ENCODE data around the gene SRGAP1. TPM values are rescaled to one million over a fixed set of nuclear protein-coding genes. Genes with fewer than 3 reads are reported as not detected.

The SRGAP1 gene
- total RNA-seq, 1 donor from 2014 or later = 49.3 TPM

DNA sequence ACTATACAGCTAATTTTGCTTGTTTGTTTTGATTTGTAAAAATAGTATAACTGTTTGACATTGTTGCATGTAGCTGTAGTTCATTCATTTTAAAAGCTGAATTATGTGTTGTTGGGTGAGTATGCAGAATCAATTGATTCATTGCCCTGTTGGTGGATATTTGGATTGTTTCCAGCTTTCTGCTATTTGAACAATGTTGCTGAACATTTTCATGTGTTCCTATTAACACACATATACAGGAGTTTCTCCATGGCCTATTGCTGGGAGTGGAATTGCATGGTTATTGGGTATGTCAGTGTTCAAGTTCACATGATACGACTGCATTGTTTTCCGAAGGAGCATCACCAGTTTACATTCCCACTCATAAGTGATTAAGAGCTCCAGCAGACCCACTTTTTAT, 75.3 kb downstream of the SRGAP1 start:
- Mint-ChIP-seq H3K4me3 (ENCODE audit: unreplicated experiment) (no peak overlapping the region), H3K27ac (ENCODE audit: unreplicated experiment) (no peak overlapping the region), H3K36me3 (ENCODE audit: low read depth, unreplicated experiment) (no peaks in the 10 kb centered on the region), H3K9me3 (ENCODE audit: unreplicated experiment) (no peaks in the 10 kb centered on the region), H3K27me3 (ENCODE audit: unreplicated experiment) (peaks cover 2% of the 10 kb centered on the region), H3K4me1 (ENCODE audit: unreplicated experiment) (peaks cover 32% of the 10 kb centered on the region)
- no peak for DNase-seq (ENCODE audit: low spot score)
- TF ChIP-seq, protein P1, sequence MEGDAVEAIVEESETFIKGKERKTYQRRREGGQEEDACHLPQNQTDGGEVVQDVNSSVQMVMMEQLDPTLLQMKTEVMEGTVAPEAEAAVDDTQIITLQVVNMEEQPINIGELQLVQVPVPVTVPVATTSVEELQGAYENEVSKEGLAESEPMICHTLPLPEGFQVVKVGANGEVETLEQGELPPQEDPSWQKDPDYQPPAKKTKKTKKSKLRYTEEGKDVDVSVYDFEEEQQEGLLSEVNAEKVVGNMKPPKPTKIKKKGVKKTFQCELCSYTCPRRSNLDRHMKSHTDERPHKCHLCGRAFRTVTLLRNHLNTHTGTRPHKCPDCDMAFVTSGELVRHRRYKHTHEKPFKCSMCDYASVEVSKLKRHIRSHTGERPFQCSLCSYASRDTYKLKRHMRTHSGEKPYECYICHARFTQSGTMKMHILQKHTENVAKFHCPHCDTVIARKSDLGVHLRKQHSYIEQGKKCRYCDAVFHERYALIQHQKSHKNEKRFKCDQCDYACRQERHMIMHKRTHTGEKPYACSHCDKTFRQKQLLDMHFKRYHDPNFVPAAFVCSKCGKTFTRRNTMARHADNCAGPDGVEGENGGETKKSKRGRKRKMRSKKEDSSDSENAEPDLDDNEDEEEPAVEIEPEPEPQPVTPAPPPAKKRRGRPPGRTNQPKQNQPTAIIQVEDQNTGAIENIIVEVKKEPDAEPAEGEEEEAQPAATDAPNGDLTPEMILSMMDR (IDR thresholded peaks at IDR 0.05; ENCODE audit: unreplicated experiment) = no peak

DNA sequence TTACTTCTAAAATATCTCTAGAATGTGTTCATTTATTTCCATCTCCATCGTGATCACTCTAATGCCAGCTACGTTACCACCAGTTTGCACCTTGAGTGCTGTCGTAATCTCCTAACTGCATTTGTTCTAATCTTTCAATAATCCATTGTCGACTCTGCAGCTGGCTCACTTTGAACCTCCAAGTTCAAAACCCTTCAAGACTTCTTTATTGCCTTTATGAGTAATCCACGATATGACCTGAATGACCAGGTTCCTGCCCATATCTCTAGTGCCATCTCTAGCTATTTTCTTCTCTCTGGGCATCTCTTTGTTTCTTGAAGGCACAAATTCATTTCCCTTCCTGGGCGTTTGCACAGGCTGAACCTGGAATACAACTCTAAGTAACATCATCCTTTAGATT, 76.7 kb downstream of the SRGAP1 start:
- H3K27ac Mint-ChIP-seq (ENCODE audit: unreplicated experiment) = no peak overlapping the region
- H3K9me3 Mint-ChIP-seq (ENCODE audit: unreplicated experiment) = no peaks in the 10 kb centered on the region
- no peak overlapping the region for H3K4me3 Mint-ChIP-seq (ENCODE audit: unreplicated experiment)
- no peak for DNase-seq (ENCODE audit: low spot score)
- no peaks in the 10 kb centered on the region for H3K36me3 Mint-ChIP-seq (ENCODE audit: low read depth, unreplicated experiment)
- peaks cover 22% of the 10 kb centered on the region for H3K4me1 Mint-ChIP-seq (ENCODE audit: unreplicated experiment)
- peaks cover 2% of the 10 kb centered on the region for H3K27me3 Mint-ChIP-seq (ENCODE audit: unreplicated experiment)
- TF ChIP-seq, protein P1 (IDR thresholded peaks at IDR 0.05; ENCODE audit: unreplicated experiment) = no peak

DNA sequence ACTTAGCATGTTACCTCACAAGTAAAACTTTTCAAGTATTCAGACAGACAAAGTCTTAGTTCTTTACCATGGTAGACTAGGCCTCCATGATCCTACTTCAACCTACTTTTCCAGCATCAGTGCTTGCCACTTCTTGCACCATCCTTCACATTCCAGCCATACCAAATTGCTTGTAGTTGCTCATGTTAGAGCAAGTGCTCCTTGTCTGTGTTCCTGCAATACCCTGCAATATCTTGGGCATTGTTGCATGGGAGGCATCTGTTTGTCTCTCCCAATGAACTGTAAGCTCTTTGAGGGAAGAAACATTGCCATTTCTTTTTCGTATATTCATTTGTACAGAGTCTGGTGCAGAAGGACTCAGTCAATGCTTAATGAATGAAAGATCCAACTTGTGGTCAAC, 78.0 kb downstream of the SRGAP1 start:
- no peak overlapping the region for H3K27ac Mint-ChIP-seq (ENCODE audit: unreplicated experiment)
- H3K36me3 Mint-ChIP-seq (ENCODE audit: low read depth, unreplicated experiment) = peaks cover 7% of the 10 kb centered on the region

DNA sequence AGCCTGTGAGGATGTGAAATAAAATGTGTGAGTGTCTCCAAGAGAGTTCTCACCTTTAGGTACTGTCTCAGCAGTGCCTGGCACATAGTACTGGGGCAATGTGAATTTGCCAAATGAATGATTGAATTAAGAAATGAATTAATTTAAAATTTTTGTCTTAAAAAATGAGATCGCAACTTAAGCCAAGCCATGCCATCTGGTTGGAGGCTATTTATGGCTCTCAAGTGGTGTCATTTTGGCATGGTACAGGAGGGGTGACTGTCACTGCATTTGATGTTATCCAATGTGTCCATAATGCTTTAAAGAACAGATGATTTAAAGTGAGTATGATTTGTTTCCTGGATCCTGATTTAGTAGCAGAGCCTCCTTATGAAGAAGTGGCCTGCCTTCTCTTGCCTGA, 80.3 kb downstream of the SRGAP1 start:
- no peak for DNase-seq (ENCODE audit: low spot score)
- Mint-ChIP-seq H3K27me3 (ENCODE audit: unreplicated experiment) (peaks cover 2% of the 10 kb centered on the region), H3K27ac (ENCODE audit: unreplicated experiment) (no peak overlapping the region), H3K4me1 (ENCODE audit: unreplicated experiment) (peaks cover 11% of the 10 kb centered on the region), H3K9me3 (ENCODE audit: unreplicated experiment) (no peaks in the 10 kb centered on the region), H3K4me3 (ENCODE audit: unreplicated experiment) (no peak overlapping the region), H3K36me3 (ENCODE audit: low read depth, unreplicated experiment) (peaks cover 18% of the 10 kb centered on the region)
- TF ChIP-seq, protein P1 (IDR thresholded peaks at IDR 0.05; ENCODE audit: unreplicated experiment) = no peak

More for the DNA sequence above, 78.0 kb downstream of the SRGAP1 start:
- H3K27me3 Mint-ChIP-seq (ENCODE audit: unreplicated experiment) = peaks cover 2% of the 10 kb centered on the region
- H3K4me1 Mint-ChIP-seq (ENCODE audit: unreplicated experiment) = peaks cover 18% of the 10 kb centered on the region
- no peaks in the 10 kb centered on the region for H3K9me3 Mint-ChIP-seq (ENCODE audit: unreplicated experiment)
- no peak overlapping the region for H3K4me3 Mint-ChIP-seq (ENCODE audit: unreplicated experiment)
- TF ChIP-seq, protein P1 (IDR thresholded peaks at IDR 0.05; ENCODE audit: unreplicated experiment) = no peak
- DNase-seq (ENCODE audit: low spot score) = no peak

DNA sequence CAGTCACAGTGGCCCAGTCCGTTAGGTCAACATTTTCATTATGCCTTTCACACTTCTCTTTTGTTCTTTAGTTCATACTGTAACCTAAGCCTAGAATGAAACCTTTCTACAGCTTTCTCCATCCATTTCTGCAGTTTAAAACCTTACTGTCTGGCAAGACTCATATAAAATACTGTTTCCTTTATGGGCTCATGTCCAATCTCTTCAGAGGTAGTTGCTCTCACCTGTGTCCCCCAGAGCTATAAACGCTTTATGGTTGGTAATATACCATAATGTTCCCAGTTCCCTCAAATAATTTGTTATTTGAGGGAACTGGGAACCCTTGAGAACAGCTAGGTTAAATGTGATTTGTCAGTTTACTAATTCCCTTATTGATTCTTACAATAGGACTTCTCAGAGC, 83.0 kb downstream of the SRGAP1 start:
- H3K27me3 Mint-ChIP-seq (ENCODE audit: unreplicated experiment) = peaks cover 2% of the 10 kb centered on the region
- H3K4me3 Mint-ChIP-seq (ENCODE audit: unreplicated experiment) = no peak overlapping the region
- peaks cover 14% of the 10 kb centered on the region for H3K4me1 Mint-ChIP-seq (ENCODE audit: unreplicated experiment)
- TF ChIP-seq, protein P1 (IDR thresholded peaks at IDR 0.05; ENCODE audit: unreplicated experiment) = no peak
- H3K27ac Mint-ChIP-seq (ENCODE audit: unreplicated experiment) = no peak overlapping the region
- H3K36me3 Mint-ChIP-seq (ENCODE audit: low read depth, unreplicated experiment) = peaks cover 18% of the 10 kb centered on the region
- no peak for DNase-seq (ENCODE audit: low spot score)
- H3K9me3 Mint-ChIP-seq (ENCODE audit: unreplicated experiment) = no peaks in the 10 kb centered on the region

Measured in endothelial cell (in vitro differentiated cells).